Natural killer cell (primary cell): ENCODE data around the gene UBE2F. TPM values are rescaled to one million over a fixed set of nuclear protein-coding genes. Genes with fewer than 3 reads are reported as not detected.
"Not testable (repeated sequence)": the region's sequence is repeated elsewhere in the genome, so short reads cannot be mapped to it uniquely, and the experiment has no call there.

Experiments used
- ATAC-seq, 3 donors: fragments of 150-1000 bp in 2 of 3; fragments of 200-7000 bp in 1 of 3; cut with Tn5 transposase; 1 replicate in 1 of 3; 2 replicates in 2 of 3; pipeline ENCODE4 v1.10.0; 2021; ENCODE audit warnings: mild to moderate bottlenecking in 2 of 3, moderate library complexity in 2 of 3
- DNase-seq, 2 donors: peaks; one replicate each; pipeline versions ENCODE4 v3.0.0 to v3.0.0-alpha.2; 2013 to 2021; ENCODE audit warnings: mixed read lengths in 1 of 2
- H3K27ac ChIP-seq: one replicate; pipeline ENCODE4 v1.5.1; 2013; ENCODE audit warnings: mild to moderate bottlenecking, low read length
- H3K27me3 ChIP-seq: one replicate; pipeline ENCODE4 v1.6.1; 2013; ENCODE audit warnings: low read length; ENCODE audit not compliant: control insufficient read depth, insufficient read depth
- H3K36me3 ChIP-seq: one replicate; pipeline ENCODE4 v1.6.1; 2013; ENCODE audit warnings: low read length; ENCODE audit not compliant: control insufficient read depth, insufficient read depth
- H3K4me1 ChIP-seq: one replicate; pipeline ENCODE4 v1.6.1; 2013; ENCODE audit warnings: low read length; ENCODE audit not compliant: control insufficient read depth, insufficient read depth
- H3K4me3 ChIP-seq: one replicate; pipeline ENCODE4 v1.5.1; 2013; ENCODE audit warnings: low read length
- H3K9me3 ChIP-seq: one replicate; pipeline ENCODE4 v1.6.1; 2013; ENCODE audit warnings: low read length; ENCODE audit not compliant: control insufficient read depth, insufficient read depth
- H3K27ac Mint-ChIP-seq, 2 donors: one replicate each; pipeline ENCODE4 v1.8.0; 2022; ENCODE audit warnings: mild to moderate bottlenecking in 2 of 2, mixed read lengths in 2 of 2, moderate library complexity in 1 of 2
- H3K27me3 Mint-ChIP-seq, 2 donors: one replicate each; pipeline ENCODE4 v1.8.0; 2022; ENCODE audit warnings: low read depth in 2 of 2, mixed read lengths in 2 of 2
- H3K36me3 Mint-ChIP-seq: one replicate; pipeline ENCODE4 v1.8.0; 2022; ENCODE audit warnings: mixed read lengths
- H3K4me1 Mint-ChIP-seq, 2 donors: one replicate each; pipeline ENCODE4 v1.8.0; 2022; ENCODE audit warnings: mixed read lengths in 2 of 2
- H3K4me3 Mint-ChIP-seq: one replicate; pipeline ENCODE4 v1.8.0; 2022; ENCODE audit warnings: mild to moderate bottlenecking, moderate library complexity, mixed read lengths
- H3K9me3 Mint-ChIP-seq, 2 donors: one replicate each; pipeline ENCODE4 v1.8.0; 2022; ENCODE audit warnings: mixed read lengths in 2 of 2
- WGBS: methylation state at CpG from one replicate; pipeline ENCODE4 v1.1.7; 2013; ENCODE audit warnings: missing lambda C conversion rate; ENCODE audit not compliant: insufficient coverage; 5-methylcytosine and 5-hydroxymethylcytosine counted together
- intact Hi-C: fragments of 100-400 bp; cut with micrococcal nuclease; formaldehyde crosslinking; loops from one replicate; pipeline ENCODE4 v1.14.2; 2022
- total RNA-seq, 4 donors: library from RNA; stranded (reverse); fragments of 120-200 nt in 1 of 4; gene quantifications; one replicate each; pipeline versions ENCODE4 v1.2.3 to v1.2.4, GENCODE V29; 2013 to 2022
- TF ChIP-seq, protein P1 (sequence below): fragments of 200-600 bp; IDR thresholded peaks from one replicate; pipeline ENCODE4 v1.8.0; 2022; ENCODE audit warnings: antibody characterized with exemption

UBE2F gene
- total RNA-seq, 3 donors from 2014 or later (not counting 1 experiment from before 2014, with no cell fraction given) = 82.4 to 135 (median 96.1) TPM

- H3K9me3 ChIP-seq = peaks cover 16% of the 10 kb centered on the region
- H3K4me1 Mint-ChIP-seq = peaks cover 30 to 33% of the 10 kb centered on the region in 2 donors
- H3K27me3 Mint-ChIP-seq = no peaks in the 10 kb centered on the region
- H3K27ac ChIP-seq = no peak overlapping the region
- intact Hi-C loops = loop anchor here (5.0 to 10.0 kb wide), 2 partner anchors 38 to 320 kb away; partner anchors contain the start of gene PER2
- peak overlapping the region; percentile 60 for H3K4me3 Mint-ChIP-seq
- peaks cover 29% of the 10 kb centered on the region for H3K4me1 ChIP-seq
- no peak overlapping the region for H3K27ac Mint-ChIP-seq
- peaks cover 8% of the 10 kb centered on the region for H3K36me3 Mint-ChIP-seq
- H3K4me3 ChIP-seq = no peak overlapping the region
- peaks cover 0 to 2% of the 10 kb centered on the region in 2 donors for H3K9me3 Mint-ChIP-seq
- TF ChIP-seq, protein P1, sequence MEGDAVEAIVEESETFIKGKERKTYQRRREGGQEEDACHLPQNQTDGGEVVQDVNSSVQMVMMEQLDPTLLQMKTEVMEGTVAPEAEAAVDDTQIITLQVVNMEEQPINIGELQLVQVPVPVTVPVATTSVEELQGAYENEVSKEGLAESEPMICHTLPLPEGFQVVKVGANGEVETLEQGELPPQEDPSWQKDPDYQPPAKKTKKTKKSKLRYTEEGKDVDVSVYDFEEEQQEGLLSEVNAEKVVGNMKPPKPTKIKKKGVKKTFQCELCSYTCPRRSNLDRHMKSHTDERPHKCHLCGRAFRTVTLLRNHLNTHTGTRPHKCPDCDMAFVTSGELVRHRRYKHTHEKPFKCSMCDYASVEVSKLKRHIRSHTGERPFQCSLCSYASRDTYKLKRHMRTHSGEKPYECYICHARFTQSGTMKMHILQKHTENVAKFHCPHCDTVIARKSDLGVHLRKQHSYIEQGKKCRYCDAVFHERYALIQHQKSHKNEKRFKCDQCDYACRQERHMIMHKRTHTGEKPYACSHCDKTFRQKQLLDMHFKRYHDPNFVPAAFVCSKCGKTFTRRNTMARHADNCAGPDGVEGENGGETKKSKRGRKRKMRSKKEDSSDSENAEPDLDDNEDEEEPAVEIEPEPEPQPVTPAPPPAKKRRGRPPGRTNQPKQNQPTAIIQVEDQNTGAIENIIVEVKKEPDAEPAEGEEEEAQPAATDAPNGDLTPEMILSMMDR = no peak
- H3K36me3 ChIP-seq = no peaks in the 10 kb centered on the region
- 84% methylated on average over 11 of the region's 11 CpGs for WGBS
- ATAC-seq = no peak
- no peaks in the 10 kb centered on the region for H3K27me3 ChIP-seq
- DNase-seq = no peak
These were observed 2.0 kb upstream of the UBE2F start for GRCh38 chr2:237964578-237965404.

DNA sequence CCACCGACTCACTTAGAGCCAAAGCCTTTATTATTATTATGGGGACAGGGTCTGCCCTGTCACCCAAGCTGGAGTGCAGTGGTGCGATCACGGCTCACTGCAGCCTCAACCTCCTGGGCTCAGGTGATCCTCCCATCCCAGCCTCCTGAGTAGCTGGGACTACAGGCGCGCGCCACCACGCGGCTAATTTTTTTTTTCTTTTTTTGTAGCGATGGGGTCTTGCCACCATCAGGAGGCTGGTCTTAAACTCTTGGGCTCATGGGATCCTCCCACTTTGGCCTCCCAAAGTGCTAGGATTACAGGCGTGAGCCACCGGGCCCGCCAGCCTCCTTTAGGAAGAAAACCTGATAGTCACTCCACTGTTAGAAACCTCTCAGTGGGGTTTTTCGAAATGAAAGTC lies 970 bp upstream of the UBE2F start:
- H3K4me1 Mint-ChIP-seq = peaks cover 40 to 42% of the 10 kb centered on the region in 2 donors
- H3K9me3 Mint-ChIP-seq, H3K36me3 ChIP-seq, H3K36me3 Mint-ChIP-seq, DNase-seq, H3K27me3 Mint-ChIP-seq, ATAC-seq, H3K27me3 ChIP-seq: not testable (repeated sequence)
- peak overlapping the region; percentile 86 to 90 for H3K27ac Mint-ChIP-seq
- peaks cover 16% of the 10 kb centered on the region for H3K9me3 ChIP-seq
- intact Hi-C loops = loop anchor here (1.0 to 10.0 kb wide), 5 partner anchors 36 to 319 kb away; partner anchors contain the start of genes PER2, RAMP1 and SCLY
- H3K4me3 Mint-ChIP-seq = peak overlapping the region; percentile 87
- WGBS = 83% methylated on average over 13 of the region's 13 CpGs
- peaks cover 39% of the 10 kb centered on the region for H3K4me1 ChIP-seq
- peak overlapping the region; percentile 38 for H3K27ac ChIP-seq
- peak overlapping the region; percentile 81 for H3K4me3 ChIP-seq

GRCh38 chr2:237966250-237966564 lies 607 bp upstream of the UBE2F start:
- ATAC-seq (no peak), DNase-seq (no peak)
- Histone ChIP-seq H3K4me1 (peaks cover 39% of the 10 kb centered on the region), H3K27me3 (no peaks in the 10 kb centered on the region), H3K36me3 (no peaks in the 10 kb centered on the region), H3K9me3 (peaks cover 16% of the 10 kb centered on the region), H3K27ac (peak overlapping the region; percentile 38), H3K4me3 (peak overlapping the region; percentile 81)
- Mint-ChIP-seq H3K4me3 (peak overlapping the region; percentile 87), H3K9me3 (peaks cover 0 to 2% of the 10 kb centered on the region in 2 donors), H3K27me3 (no peaks in the 10 kb centered on the region), H3K36me3 (peaks cover 8% of the 10 kb centered on the region), H3K27ac (peak overlapping the region; percentile 86 to 90), H3K4me1 (peaks cover 43 to 45% of the 10 kb centered on the region in 2 donors)
- TF ChIP-seq, protein P1 = no peak
- 15% methylated on average over 15 of the region's 15 CpGs for WGBS
- intact Hi-C loops = loop anchor here (1.0 to 10.0 kb wide), 5 partner anchors 36 to 319 kb away; partner anchors contain the start of genes PER2, RAMP1 and SCLY

DNA sequence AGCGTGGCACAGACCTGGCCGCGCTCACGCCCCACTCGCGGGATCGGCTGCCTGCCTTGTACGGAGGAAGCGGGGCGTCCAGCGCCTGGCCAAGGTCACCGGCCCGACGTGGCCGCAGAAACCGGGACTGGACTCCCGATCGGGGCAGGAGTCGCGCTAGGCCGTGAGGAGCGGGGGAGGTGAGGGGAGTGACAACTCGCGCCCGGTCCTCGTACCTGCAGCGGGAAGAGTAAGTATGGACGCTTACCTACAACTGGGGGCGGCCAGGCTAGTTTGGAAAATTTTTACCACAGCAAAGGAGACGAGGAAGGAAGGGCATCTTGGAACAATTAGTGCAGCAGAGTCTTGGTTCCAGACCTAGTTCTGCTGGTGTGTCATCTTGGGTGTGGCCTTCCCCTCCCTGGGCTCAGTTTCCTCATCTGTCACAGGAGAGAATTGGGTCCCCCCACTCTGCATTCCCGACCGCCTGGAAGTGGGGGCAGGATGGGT lies 693 bp downstream of the UBE2F start:
- DNase-seq = peak; percentile 33 to 41
- Mint-ChIP-seq H3K36me3 (peaks cover 6% of the 10 kb centered on the region), H3K4me3 (peak overlapping the region; percentile 92), H3K4me1 (peaks cover 53 to 54% of the 10 kb centered on the region in 2 donors), H3K27me3 (no peaks in the 10 kb centered on the region), H3K9me3 (peaks cover 0 to 1% of the 10 kb centered on the region in 2 donors), H3K27ac (peak overlapping the region; percentile 85 to 90)
- Histone ChIP-seq H3K27ac (peak overlapping the region; percentile 47), H3K9me3 (peaks cover 4% of the 10 kb centered on the region), H3K27me3 (no peaks in the 10 kb centered on the region), H3K4me3 (peak overlapping the region; percentile 71), H3K36me3 (no peaks in the 10 kb centered on the region), H3K4me1 (peaks cover 46% of the 10 kb centered on the region)
- intact Hi-C loops = loop anchor here (2.0 to 10.0 kb wide), 4 partner anchors 35 to 317 kb away; partner anchors contain the start of genes PER2, RAMP1 and SCLY
- TF ChIP-seq, protein P1 = no peak
- under 1% methylated on average over 32 of the region's 32 CpGs for WGBS
- no peak for ATAC-seq
